ENCODE results near the gene IDI1. TPM values are rescaled to one million over a fixed set of nuclear protein-coding genes. Genes with fewer than 3 reads are reported as not detected.

IDI1 gene
- total RNA-seq, result 15.6 TPM
- long read RNA-seq, transcript IDI1-205 (4 exons, 1,066 nt), result minor isoform, 15 of 35 reads
- long read RNA-seq, transcript IDI1-201 (5 exons, 2,301 nt), result major isoform, 16 of 35 reads
- long read RNA-seq, partial matches to known transcripts, result 2 of 35 reads
- long read RNA-seq, other reads (novel, unspliced or antisense), result 2 of 35 reads

- no peak for TF ChIP-seq CTCF (IDR thresholded peaks at IDR 0.05; ENCODE audit: borderline replicate concordance)
- Histone ChIP-seq H3K27ac (replicated peaks) (peak within 1 kb of the TSS; percentile 100), H3K27me3 (ENCODE audit: low read depth) (no peaks in the 10 kb centered on the region), H3K36me3 (peaks cover 28% of the 10 kb centered on the region), H3K9me3 (replicated peaks) (no peaks in the 10 kb centered on the region), H3K4me3 (peak within 1 kb of the TSS; percentile 96), H3K4me1 (peaks cover 78% of the 10 kb centered on the region)
- DNase-seq, result peak; percentile 97
- intact Hi-C loops (cut with micrococcal nuclease), result no loop called here
Measured at GRCh38 chr10:1048732-1049424, at the start of gene IDI1. TSS of gene IDI1 (minus strand) at chr10:1049119. CDS start at chr10:1049003, 116 bp downstream.

GRCh38 chr10:1097436-1097835 is 48.5 kb upstream of the IDI1 start:
- DNase-seq, result no peak
- Histone ChIP-seq H3K9me3 (replicated peaks) (no peaks in the 10 kb centered on the region), H3K4me1 (peaks cover 35% of the 10 kb centered on the region), H3K36me3 (peaks cover 68% of the 10 kb centered on the region), H3K27me3 (ENCODE audit: low read depth) (no peaks in the 10 kb centered on the region), H3K4me3 (no peak overlapping the region), H3K27ac (replicated peaks) (no peak overlapping the region)
- intact Hi-C loops (cut with micrococcal nuclease), result no loop called here
- no peak for TF ChIP-seq CTCF (IDR thresholded peaks at IDR 0.05; ENCODE audit: borderline replicate concordance)

- intact Hi-C loops (cut with micrococcal nuclease), result no loop called here
- Histone ChIP-seq H3K27me3 (ENCODE audit: low read depth) (no peaks in the 10 kb centered on the region), H3K27ac (replicated peaks) (no peak overlapping the region), H3K9me3 (replicated peaks) (no peaks in the 10 kb centered on the region), H3K4me1 (peaks cover 31% of the 10 kb centered on the region), H3K36me3 (peaks cover 62% of the 10 kb centered on the region), H3K4me3 (no peak overlapping the region)
- no peak for TF ChIP-seq CTCF (IDR thresholded peaks at IDR 0.05; ENCODE audit: borderline replicate concordance)
- DNase-seq, result no peak
Measured at GRCh38 chr10:1096287-1096889, 47.5 kb upstream of the IDI1 start.

GRCh38 chr10:1095498-1095897 is 46.6 kb upstream of the IDI1 start:
- H3K4me1 ChIP-seq, result peaks cover 27% of the 10 kb centered on the region
- DNase-seq, result no peak
- no peak overlapping the region for H3K27ac ChIP-seq (replicated peaks)
- no peak overlapping the region for H3K4me3 ChIP-seq
- H3K9me3 ChIP-seq (replicated peaks), result no peaks in the 10 kb centered on the region
- no peaks in the 10 kb centered on the region for H3K27me3 ChIP-seq (ENCODE audit: low read depth)
- intact Hi-C loops (cut with micrococcal nuclease), result no loop called here
- peaks cover 62% of the 10 kb centered on the region for H3K36me3 ChIP-seq
- TF ChIP-seq CTCF (IDR thresholded peaks at IDR 0.05; ENCODE audit: borderline replicate concordance), result no peak

- Histone ChIP-seq H3K27ac (replicated peaks) (no peak overlapping the region), H3K4me3 (no peak overlapping the region), H3K36me3 (peaks cover 71% of the 10 kb centered on the region), H3K9me3 (replicated peaks) (no peaks in the 10 kb centered on the region), H3K27me3 (ENCODE audit: low read depth) (no peaks in the 10 kb centered on the region), H3K4me1 (peaks cover 16% of the 10 kb centered on the region)
- DNase-seq, result no peak
- TF ChIP-seq CTCF (IDR thresholded peaks at IDR 0.05; ENCODE audit: borderline replicate concordance), result no peak
- intact Hi-C loops (cut with micrococcal nuclease), result no loop called here
Measured at GRCh38 chr10:1094112-1095057, 45.5 kb upstream of the IDI1 start.

Data from left ventricle myocardium inferior (tissue), 1 donor.